ENCODE measurements around the gene PARD6B.

DNA sequence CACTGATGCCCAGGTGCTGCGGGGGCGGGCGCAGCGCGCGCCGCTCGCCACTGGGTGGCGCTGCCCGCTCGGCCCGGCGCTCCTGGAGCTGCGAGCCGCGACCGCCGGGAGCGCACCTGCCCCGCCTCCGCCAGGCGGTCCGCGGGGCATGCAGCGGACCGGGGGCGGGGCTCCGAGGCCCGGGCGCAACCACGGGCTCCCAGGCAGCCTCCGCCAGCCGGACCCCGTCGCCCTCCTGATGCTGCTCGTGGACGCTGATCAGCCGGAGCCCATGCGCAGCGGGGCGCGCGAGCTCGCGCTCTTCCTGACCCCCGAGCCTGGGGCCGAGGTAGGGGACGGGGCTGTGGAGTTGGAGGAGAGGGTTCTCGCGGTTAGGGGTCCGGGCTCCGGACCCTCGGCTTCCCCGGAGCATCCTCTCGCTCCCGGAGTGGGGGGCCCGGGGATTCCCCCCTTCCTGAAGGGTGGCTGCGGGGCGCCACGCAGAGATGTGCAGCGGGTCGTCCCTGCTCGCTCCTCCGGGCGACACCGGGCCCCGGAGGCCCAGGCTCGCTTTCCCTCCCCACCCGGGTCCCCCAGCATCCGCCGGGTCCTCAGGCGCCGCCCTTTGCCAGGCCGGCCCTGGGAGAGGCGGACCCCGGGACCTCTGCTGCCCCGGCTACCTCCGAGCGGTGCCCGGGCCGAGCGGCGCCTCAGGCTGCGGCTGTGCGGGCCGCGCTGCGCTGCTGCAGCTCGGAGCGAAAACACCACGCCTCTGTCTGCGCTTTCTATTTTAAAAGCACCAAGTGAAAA is 63.7 kb downstream of the PARD6B start, which contains the start of gene BCAS4:
- TF ChIP-seq, protein P1, sequence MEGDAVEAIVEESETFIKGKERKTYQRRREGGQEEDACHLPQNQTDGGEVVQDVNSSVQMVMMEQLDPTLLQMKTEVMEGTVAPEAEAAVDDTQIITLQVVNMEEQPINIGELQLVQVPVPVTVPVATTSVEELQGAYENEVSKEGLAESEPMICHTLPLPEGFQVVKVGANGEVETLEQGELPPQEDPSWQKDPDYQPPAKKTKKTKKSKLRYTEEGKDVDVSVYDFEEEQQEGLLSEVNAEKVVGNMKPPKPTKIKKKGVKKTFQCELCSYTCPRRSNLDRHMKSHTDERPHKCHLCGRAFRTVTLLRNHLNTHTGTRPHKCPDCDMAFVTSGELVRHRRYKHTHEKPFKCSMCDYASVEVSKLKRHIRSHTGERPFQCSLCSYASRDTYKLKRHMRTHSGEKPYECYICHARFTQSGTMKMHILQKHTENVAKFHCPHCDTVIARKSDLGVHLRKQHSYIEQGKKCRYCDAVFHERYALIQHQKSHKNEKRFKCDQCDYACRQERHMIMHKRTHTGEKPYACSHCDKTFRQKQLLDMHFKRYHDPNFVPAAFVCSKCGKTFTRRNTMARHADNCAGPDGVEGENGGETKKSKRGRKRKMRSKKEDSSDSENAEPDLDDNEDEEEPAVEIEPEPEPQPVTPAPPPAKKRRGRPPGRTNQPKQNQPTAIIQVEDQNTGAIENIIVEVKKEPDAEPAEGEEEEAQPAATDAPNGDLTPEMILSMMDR (conservative IDR thresholded peaks at IDR 0.05; ENCODE audit: low read length), result peak; percentile 68
- TF ChIP-seq EZH2phosphoT487 (IDR thresholded peaks at IDR 0.05; ENCODE audit: borderline replicate concordance), result no peak

Measured in Loucy (cell line).